Measurements from ENCODE around the gene IFNAR2. TPM values are rescaled to one million over a fixed set of nuclear protein-coding genes. Genes with fewer than 3 reads are reported as not detected.

The IFNAR2 gene
- total RNA-seq, 1 experiment from 2014 or later: 36.1 TPM

DNA sequence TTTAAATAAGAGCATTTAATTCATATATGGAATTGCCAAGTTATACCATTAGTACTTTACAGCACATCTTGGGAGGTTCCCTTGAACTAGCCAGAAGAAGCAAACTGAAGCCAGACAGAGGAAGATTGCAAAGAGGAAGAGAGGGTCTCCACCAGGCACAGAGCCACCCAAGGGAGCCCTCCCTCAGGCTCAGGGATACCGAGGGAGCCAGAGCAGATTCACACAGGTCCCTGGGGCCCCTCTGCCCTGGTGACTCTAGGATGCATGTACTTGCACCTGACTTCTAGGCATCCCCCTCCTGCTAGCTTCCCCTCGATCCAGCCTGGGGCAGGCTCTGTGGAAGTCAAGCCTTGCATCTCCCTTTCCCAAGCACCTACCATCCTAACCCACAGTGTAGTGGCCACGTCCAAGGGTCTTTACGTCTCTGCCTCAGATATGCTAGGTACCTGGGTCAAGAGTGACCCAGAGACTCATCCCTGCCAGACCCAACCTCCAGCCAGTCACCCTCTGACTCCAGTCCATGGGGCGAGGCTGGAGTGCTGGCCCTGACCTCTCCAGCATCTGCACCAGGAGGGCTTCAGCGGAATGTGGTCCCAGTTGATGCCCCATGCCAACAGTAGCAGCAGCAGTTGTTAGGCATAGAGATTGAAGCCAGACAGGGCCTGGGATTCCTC is 6.4 kb downstream of the IFNAR2 start:
- H3K27me3 ChIP-seq (replicated peaks; ENCODE audit: control insufficient read depth, insufficient read depth, low read length): no peaks in the 10 kb centered on the region
- Mint-ChIP-seq H3K9me3 (ENCODE audit: unreplicated experiment) (no peaks in the 10 kb centered on the region), H3K36me3 (ENCODE audit: insufficient read depth, unreplicated experiment) (peaks cover 51% of the 10 kb centered on the region), H3K27me3 (ENCODE audit: insufficient read depth, unreplicated experiment) (no peaks in the 10 kb centered on the region), H3K27ac (ENCODE audit: unreplicated experiment) (peak overlapping the region; percentile 28), H3K4me1 (ENCODE audit: low read depth, unreplicated experiment) (peaks cover 43% of the 10 kb centered on the region), H3K4me3 (ENCODE audit: unreplicated experiment) (no peak overlapping the region)
- DNase-seq: no peak
- intact Hi-C loops (cut with micrococcal nuclease; ENCODE audit: unreplicated experiment): no loop called here
- no TSS peak for BruUV-seq (replicated peaks)
- CTCF ChIA-PET: interaction anchor here (1.8 kb wide), 1 partner anchor 39 kb away, joined by 6 read pairs; no protein-coding TSS in a partner anchor
- peaks cover 24% of the 10 kb centered on the region for H3K4me1 ChIP-seq
- no peak overlapping the region for H3K4me3 ChIP-seq (ENCODE audit: low read depth, low read length)
- H3K9me3 ChIP-seq: no peaks in the 10 kb centered on the region
- TF ChIP-seq, protein P1, sequence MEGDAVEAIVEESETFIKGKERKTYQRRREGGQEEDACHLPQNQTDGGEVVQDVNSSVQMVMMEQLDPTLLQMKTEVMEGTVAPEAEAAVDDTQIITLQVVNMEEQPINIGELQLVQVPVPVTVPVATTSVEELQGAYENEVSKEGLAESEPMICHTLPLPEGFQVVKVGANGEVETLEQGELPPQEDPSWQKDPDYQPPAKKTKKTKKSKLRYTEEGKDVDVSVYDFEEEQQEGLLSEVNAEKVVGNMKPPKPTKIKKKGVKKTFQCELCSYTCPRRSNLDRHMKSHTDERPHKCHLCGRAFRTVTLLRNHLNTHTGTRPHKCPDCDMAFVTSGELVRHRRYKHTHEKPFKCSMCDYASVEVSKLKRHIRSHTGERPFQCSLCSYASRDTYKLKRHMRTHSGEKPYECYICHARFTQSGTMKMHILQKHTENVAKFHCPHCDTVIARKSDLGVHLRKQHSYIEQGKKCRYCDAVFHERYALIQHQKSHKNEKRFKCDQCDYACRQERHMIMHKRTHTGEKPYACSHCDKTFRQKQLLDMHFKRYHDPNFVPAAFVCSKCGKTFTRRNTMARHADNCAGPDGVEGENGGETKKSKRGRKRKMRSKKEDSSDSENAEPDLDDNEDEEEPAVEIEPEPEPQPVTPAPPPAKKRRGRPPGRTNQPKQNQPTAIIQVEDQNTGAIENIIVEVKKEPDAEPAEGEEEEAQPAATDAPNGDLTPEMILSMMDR (IDR thresholded peaks at IDR 0.05; ENCODE audit: insufficient read depth in 1 of 2, low read depth in 1 of 2, low read length in 1 of 2, severe bottlenecking in 1 of 2, unreplicated experiment in 1 of 2): no peak
- POLR2A ChIA-PET: no interaction called here
- no peaks in the 10 kb centered on the region for H3K36me3 ChIP-seq (ENCODE audit: control insufficient read depth, insufficient read depth, low read length)

DNA sequence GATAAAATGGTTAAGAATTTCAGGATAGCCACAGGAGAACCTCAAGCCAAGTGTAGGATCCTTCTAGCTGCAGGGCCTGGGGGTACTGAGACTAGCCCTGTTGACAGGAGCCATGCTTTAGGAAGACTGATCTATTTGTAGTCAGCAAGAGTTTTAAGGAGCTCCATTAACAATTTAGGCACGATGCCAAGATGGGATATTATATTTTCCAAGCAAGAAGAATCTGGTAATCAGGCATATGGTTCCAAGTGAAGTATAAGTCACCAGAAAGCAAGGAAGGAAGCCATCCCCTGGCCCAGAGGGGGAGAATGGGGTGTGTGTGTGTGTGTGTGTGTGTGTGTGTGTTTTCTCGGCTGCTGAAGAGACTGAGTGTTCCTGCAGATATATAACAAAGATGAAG is 7.0 kb downstream of the IFNAR2 start:
- Histone ChIP-seq H3K9me3 (no peaks in the 10 kb centered on the region), H3K36me3 (ENCODE audit: control insufficient read depth, insufficient read depth, low read length) (no peaks in the 10 kb centered on the region), H3K4me3 (ENCODE audit: low read depth, low read length) (no peak overlapping the region), H3K4me1 (peaks cover 18% of the 10 kb centered on the region), H3K27me3 (replicated peaks; ENCODE audit: control insufficient read depth, insufficient read depth, low read length) (no peaks in the 10 kb centered on the region)
- DNase-seq: no peak
- Mint-ChIP-seq H3K36me3 (ENCODE audit: insufficient read depth, unreplicated experiment) (peaks cover 50% of the 10 kb centered on the region), H3K4me3 (ENCODE audit: unreplicated experiment) (no peak overlapping the region), H3K27ac (ENCODE audit: unreplicated experiment) (peak overlapping the region; percentile 28), H3K9me3 (ENCODE audit: unreplicated experiment) (no peaks in the 10 kb centered on the region), H3K4me1 (ENCODE audit: low read depth, unreplicated experiment) (peaks cover 39% of the 10 kb centered on the region), H3K27me3 (ENCODE audit: insufficient read depth, unreplicated experiment) (no peaks in the 10 kb centered on the region)
- intact Hi-C loops (cut with micrococcal nuclease; ENCODE audit: unreplicated experiment): no loop called here
- POLR2A ChIA-PET: no interaction called here
- TF ChIP-seq, protein P1 (IDR thresholded peaks at IDR 0.05; ENCODE audit: insufficient read depth in 1 of 2, low read depth in 1 of 2, low read length in 1 of 2, severe bottlenecking in 1 of 2, unreplicated experiment in 1 of 2): no peak
- CTCF ChIA-PET: interaction anchor here (1.8 kb wide), 2 partner anchors 37 to 40 kb away, joined by 4 to 6 read pairs; no protein-coding TSS in a partner anchor
- no TSS peak for BruUV-seq (replicated peaks)

DNA sequence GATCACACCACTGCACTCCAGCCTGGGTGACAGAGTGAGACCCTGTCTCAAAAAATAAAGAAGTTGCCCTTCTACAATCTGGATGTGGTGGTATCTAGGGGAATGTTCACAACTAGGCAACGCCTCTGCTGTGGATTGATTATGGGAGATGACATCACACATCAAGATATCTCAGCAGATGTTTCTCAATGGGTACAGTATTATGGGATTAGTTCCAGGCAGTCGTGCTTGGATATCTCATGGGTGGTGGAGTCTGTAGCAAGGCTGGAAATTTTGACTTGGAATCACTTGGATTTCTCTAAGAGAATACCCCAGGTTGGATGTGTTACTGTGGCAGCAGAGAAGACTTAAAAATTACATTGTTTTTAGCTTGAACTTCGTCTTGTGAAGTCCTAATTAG is 7.7 kb downstream of the IFNAR2 start:
- Histone ChIP-seq H3K4me1 (peaks cover 16% of the 10 kb centered on the region), H3K9me3 (no peaks in the 10 kb centered on the region), H3K36me3 (ENCODE audit: control insufficient read depth, insufficient read depth, low read length) (no peaks in the 10 kb centered on the region), H3K4me3 (ENCODE audit: low read depth, low read length) (no peak overlapping the region), H3K27me3 (replicated peaks; ENCODE audit: control insufficient read depth, insufficient read depth, low read length) (no peaks in the 10 kb centered on the region)
- BruUV-seq (replicated peaks): no TSS peak
- H3K4me3 Mint-ChIP-seq (ENCODE audit: unreplicated experiment): no peak overlapping the region
- H3K9me3 Mint-ChIP-seq (ENCODE audit: unreplicated experiment): no peaks in the 10 kb centered on the region
- ChIA-PET POLR2A (no interaction called here), CTCF (interaction anchor here (1.8 kb wide), 2 partner anchors 37 to 41 kb away, joined by 4 to 6 read pairs; no protein-coding TSS in a partner anchor)
- intact Hi-C loops (cut with micrococcal nuclease; ENCODE audit: unreplicated experiment): no loop called here
- H3K36me3 Mint-ChIP-seq (ENCODE audit: insufficient read depth, unreplicated experiment): peaks cover 50% of the 10 kb centered on the region
- TF ChIP-seq, protein P1 (IDR thresholded peaks at IDR 0.05; ENCODE audit: insufficient read depth in 1 of 2, low read depth in 1 of 2, low read length in 1 of 2, severe bottlenecking in 1 of 2, unreplicated experiment in 1 of 2): no peak
- peaks cover 32% of the 10 kb centered on the region for H3K4me1 Mint-ChIP-seq (ENCODE audit: low read depth, unreplicated experiment)
- no peak overlapping the region for H3K27ac Mint-ChIP-seq (ENCODE audit: unreplicated experiment)
- no peaks in the 10 kb centered on the region for H3K27me3 Mint-ChIP-seq (ENCODE audit: insufficient read depth, unreplicated experiment)
- DNase-seq: no peak

Data from Caco-2 (cell line).